ENCODE measurements around the gene GLRA3.
"Not testable (repeated sequence)": the region's sequence is repeated elsewhere in the genome, so short reads cannot be mapped to it uniquely, and the experiment has no call there.

DNA sequence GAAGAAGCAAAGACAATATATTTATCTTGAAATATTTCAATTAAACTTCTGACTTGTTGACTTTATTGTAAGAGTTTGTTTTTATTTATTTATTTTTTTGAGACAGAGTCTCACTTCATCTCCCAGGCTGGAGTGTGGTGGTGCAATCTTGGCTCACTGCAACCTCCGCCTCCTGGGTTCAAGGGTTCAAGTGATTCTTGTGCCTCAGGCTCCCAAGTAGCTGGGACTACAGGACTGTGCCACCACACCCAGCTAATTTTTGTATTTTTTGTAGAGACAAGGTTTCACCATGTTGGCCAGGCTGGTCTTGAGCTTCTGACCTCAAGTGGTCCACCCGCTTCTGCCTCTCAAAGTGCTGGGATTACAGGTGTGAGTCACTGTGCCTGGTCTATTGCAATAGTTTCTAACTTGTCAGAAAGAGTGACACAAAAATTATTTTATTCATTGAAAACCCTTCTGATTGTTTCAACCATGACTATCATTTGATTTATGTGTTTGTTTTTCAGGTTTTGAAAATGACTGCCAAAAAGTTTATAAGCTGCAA, 199.1 kb downstream of the GLRA3 start:
- TF ChIP-seq, protein P1, sequence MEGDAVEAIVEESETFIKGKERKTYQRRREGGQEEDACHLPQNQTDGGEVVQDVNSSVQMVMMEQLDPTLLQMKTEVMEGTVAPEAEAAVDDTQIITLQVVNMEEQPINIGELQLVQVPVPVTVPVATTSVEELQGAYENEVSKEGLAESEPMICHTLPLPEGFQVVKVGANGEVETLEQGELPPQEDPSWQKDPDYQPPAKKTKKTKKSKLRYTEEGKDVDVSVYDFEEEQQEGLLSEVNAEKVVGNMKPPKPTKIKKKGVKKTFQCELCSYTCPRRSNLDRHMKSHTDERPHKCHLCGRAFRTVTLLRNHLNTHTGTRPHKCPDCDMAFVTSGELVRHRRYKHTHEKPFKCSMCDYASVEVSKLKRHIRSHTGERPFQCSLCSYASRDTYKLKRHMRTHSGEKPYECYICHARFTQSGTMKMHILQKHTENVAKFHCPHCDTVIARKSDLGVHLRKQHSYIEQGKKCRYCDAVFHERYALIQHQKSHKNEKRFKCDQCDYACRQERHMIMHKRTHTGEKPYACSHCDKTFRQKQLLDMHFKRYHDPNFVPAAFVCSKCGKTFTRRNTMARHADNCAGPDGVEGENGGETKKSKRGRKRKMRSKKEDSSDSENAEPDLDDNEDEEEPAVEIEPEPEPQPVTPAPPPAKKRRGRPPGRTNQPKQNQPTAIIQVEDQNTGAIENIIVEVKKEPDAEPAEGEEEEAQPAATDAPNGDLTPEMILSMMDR (conservative IDR thresholded peaks at IDR 0.05; ENCODE audit: low read depth in 2 of 2), result not testable (repeated sequence)
- TF ChIP-seq EZH2phosphoT487 (IDR thresholded peaks at IDR 0.05; ENCODE audit: unreplicated experiment); EZH2 (IDR thresholded peaks at IDR 0.05; ENCODE audit: low read depth, unreplicated experiment); POLR2AphosphoS5 (IDR thresholded peaks at IDR 0.05; ENCODE audit: low read depth); JUNB (IDR thresholded peaks at IDR 0.05; ENCODE audit: unreplicated experiment); CREB1 (CRISPR knock-in tag; IDR thresholded peaks at IDR 0.05; ENCODE audit: low read depth): not testable (repeated sequence)
- TF ChIP-seq, protein P2, sequence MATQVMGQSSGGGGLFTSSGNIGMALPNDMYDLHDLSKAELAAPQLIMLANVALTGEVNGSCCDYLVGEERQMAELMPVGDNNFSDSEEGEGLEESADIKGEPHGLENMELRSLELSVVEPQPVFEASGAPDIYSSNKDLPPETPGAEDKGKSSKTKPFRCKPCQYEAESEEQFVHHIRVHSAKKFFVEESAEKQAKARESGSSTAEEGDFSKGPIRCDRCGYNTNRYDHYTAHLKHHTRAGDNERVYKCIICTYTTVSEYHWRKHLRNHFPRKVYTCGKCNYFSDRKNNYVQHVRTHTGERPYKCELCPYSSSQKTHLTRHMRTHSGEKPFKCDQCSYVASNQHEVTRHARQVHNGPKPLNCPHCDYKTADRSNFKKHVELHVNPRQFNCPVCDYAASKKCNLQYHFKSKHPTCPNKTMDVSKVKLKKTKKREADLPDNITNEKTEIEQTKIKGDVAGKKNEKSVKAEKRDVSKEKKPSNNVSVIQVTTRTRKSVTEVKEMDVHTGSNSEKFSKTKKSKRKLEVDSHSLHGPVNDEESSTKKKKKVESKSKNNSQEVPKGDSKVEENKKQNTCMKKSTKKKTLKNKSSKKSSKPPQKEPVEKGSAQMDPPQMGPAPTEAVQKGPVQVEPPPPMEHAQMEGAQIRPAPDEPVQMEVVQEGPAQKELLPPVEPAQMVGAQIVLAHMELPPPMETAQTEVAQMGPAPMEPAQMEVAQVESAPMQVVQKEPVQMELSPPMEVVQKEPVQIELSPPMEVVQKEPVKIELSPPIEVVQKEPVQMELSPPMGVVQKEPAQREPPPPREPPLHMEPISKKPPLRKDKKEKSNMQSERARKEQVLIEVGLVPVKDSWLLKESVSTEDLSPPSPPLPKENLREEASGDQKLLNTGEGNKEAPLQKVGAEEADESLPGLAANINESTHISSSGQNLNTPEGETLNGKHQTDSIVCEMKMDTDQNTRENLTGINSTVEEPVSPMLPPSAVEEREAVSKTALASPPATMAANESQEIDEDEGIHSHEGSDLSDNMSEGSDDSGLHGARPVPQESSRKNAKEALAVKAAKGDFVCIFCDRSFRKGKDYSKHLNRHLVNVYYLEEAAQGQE (IDR thresholded peaks at IDR 0.05; ENCODE audit: unreplicated experiment), result not testable (repeated sequence)

Measured in GM23338 (cell line).